HG02588 (cell line): ENCODE data around the gene GCNT2.
"Not testable (repeated sequence)": the region's sequence is repeated elsewhere in the genome, so short reads cannot be mapped to it uniquely, and the experiment has no call there.

ENCODE experiments used
- ATAC-seq: cut with Tn5 transposase; IDR thresholded peaks from one replicate; pipeline ENCODE4 v1.9.1; 2021; ENCODE audit warnings: mild to moderate bottlenecking, moderate library complexity; ENCODE audit not compliant: unreplicated experiment

The GCNT2 gene

DNA sequence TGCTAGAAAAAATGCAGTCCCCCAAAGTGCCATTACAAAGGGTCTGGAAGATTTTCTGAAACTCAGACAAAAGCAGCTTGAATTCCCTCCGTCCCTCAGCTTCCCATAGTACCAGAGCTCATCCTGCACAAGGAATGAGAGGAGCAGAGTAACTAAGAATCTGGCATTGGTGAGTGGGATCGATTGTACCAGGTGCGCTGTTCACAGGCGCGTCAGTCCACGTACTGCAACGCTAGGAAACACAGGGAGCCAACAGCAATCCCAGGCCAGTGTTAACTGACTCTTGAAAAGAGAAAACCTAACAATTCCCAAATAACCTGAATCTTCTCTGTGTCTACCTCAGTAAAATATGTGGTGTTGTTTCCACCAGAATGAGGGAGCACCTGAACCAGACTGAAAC, 77.9 kb downstream of the GCNT2 start:
- no peak for ATAC-seq

DNA sequence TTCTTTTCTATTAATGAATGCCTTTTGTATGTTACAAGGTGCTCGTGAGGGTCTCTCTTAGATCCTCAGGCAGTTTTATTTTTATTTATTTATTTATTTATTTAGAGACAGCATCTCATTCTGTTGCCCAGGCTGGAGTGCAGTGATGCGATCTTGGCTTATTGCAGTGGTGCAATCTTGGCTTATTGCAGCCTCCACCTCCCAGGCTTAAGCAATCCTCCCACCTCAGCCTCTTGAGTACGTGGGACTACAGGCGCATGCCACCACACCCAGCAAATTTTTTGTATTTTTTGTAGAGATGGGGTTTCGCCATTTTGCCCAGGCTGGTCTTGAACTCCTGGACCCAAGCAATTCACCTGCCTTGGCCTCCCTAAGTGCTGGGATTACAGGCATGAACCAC, 79.5 kb downstream of the GCNT2 start:
- not testable (repeated sequence) for ATAC-seq

DNA sequence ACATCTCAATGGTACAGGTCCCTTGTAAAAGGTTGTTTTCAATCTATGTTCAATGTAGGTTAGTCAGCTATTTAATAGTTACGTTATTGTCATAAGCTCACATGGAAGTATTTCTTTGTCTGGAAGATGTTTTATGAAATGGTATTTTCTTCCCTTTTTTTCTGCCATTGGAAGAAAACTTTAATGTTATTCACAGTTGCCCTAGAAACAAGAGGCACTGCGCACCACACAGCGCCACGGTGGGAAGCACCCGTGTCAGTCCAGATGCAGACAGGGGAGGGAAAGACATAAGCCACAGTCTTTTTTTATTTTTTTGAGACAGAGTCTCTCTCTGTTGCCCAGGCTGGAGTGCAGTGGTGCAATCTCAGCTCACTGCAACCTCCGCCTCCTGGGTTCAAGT, 82.1 kb downstream of the GCNT2 start:
- no peak for ATAC-seq

DNA sequence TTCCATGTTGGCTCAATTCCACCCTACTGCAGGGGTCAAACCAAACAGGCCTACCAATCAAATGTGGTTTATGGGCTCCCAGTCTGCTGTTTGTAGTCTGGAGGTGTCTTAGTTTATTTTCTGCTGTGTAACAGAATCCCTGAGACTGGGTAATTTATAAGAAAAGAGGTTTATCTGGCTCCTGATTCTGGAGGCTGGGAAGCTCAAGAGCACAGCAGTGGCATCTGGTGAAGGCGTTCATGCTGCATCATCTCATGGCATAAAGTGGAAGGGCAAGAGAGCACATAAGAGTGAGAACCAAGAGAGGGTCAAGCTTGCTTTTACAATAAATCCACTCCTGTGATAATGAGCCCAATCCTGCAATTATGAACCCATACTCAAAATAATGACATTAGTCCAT, 87.9 kb downstream of the GCNT2 start:
- ATAC-seq, result no peak

- ATAC-seq, result no peak
Observed at GRCh38 chr6:10610289-10610688, 89.1 kb downstream of the GCNT2 start.

GRCh38 chr6:10612161-10612560, 91.0 kb downstream of the GCNT2 start:
- no peak for ATAC-seq

DNA sequence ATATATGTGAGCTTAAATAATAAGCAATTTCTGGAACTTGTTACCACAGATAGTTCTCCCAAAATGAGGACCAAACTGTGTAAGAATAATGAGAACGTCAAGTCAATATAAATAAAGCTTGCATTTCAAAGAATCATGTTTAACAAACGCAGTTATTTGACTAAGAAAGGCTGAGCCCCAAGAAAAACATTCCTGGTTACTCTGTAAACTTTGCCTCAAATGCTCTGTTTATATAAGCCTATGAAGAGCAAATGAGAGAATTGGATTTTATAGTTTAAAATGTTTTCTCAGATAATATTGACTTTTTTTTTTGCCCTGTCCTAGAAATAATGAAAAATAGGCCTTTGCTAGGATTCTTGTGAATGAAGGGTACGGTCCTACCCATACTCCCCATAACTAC, 91.9 kb downstream of the GCNT2 start:
- no peak for ATAC-seq

- ATAC-seq, result no peak
Observed at GRCh38 chr6:10613723-10614122, 92.6 kb downstream of the GCNT2 start.

- ATAC-seq, result no peak
Observed at GRCh38 chr6:10615675-10616074, 94.5 kb downstream of the GCNT2 start.

DNA sequence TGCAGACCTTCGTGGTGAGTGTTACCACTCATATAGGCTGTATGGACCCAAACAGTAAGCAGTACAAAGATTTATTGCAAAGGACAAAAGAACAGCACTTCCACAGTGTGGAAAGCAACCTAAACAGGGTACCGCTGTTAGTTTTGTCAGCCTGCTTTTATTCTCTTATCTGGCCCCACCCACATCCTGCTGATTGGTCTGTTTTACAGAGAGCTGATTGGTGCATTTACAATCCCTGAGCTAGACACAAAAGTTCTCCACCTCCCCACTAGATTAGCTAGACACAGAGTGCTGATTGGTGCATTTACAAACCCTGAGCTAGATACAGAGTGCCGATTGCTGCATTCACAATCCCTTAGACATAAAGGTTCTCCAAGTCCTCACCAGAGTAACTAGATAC, 95.1 kb downstream of the GCNT2 start:
- not testable (repeated sequence) for ATAC-seq

DNA sequence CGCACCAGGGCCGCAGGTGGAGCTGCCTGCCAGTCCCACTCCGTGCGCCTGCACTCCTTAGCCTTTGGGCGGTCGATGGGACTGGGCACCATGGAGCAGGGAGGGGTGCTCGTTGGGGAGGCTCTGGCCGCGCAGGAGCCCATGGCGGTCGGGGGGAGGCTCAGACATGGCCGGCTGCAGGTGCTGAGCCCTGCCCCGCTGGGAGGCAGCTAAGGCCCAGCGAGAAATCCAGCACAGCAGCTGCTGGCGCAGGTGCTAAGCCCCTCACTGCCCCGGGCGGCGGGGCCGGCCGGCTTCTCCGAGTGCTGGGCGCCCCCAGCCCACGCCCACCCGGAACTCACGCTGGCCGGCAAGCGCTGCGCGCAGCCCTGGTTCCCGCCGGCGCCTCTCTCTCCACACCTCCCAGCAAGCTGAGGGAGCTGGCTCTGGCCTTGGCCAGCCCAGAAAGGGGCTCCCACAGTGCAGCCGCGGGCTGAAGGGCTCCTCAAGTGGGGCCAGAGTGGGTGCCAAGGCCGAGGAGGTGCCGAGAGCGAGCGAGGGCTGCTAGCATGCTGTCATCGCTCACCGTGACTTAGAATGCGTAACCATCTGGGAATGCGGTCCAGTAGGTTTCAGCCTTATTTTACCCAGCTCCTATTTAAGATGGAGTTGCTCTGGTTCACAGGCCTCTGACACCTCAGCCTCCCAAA, 96.0 kb downstream of the GCNT2 start:
- no peak for ATAC-seq

GRCh38 chr6:10618409-10618808, 97.3 kb downstream of the GCNT2 start:
- no peak for ATAC-seq

DNA sequence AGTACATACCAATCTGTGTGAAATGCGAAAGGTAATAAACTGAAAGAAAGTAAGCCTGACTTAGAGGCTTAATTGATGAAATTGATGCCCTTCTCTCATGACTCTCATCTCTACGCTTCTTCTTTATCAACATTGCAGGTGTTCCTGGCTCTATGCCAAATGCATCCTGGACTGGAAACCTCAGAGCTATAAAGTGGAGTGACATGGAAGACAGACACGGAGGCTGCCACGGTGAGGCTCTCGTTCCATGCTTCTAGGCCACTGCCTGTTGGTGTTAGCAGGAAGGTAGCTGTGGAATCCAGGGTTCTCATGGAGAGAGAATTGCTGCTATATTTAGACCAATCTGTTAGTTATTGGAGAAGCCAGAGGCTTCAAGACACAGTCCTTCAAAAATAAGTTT, 100.1 kb downstream of the GCNT2 start:
- ATAC-seq, result no peak

DNA sequence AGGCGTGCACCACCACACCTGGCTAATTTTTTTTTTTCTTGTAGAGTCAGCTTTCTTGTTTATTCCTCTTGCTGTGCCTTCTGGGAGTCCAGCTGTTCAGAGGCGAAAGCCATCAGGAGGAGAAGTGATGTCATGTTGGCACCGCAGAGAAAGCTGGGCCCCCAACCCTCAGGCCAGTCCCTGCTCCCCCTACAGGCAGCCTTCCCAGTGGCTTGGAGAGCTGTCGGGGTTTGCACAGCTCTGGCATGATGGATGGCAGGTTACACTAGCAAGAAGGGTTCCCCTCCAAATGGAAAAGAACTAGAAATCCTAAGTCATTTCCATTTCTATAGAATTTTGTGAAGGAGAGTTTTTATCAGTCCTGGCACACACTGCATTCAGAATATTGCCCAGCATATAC, 100.7 kb downstream of the GCNT2 start:
- ATAC-seq, result no peak

DNA sequence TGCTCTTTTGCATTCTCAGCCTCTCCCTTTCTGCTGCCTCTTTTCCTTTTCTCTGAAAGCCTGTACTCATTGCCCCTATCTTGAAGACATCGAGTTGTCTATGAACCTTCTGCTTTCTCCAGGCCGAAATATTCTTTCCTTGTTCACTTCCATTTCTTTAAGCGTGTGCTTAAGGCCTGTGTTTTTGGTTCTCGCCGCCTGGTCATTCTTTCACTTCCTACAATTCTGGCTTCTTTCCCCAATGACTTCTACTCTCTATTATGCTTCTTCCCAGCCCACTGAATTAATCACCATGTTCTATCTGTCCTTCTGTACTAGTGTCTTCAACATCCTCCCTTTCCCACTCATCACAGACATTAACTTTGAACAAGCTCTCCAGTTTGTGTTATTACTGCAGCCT, 103.7 kb downstream of the GCNT2 start:
- no peak for ATAC-seq

DNA sequence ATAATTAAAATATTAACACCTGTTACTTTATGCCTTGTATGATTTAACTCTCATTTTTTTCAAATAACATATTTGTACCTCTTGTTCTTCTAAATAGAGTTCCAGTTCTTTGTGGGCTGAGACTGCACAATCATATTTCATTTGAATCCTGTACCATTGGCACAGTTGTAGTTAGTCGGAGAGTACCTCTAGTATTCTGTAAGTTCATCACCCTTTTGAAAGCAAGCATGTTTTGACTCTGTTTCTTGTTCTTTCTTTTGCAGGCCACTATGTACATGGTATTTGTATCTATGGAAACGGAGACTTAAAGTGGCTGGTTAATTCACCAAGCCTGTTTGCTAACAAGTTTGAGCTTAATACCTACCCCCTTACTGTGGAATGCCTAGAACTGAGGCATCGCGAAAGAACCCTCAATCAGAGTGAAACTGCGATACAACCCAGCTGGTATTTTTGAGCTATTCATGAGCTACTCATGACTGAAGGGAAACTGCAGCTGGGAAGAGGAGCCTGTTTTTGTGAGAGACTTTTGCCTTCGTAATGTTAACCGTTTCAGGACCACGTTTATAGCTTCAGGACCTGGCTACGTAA, 105.1 kb downstream of the GCNT2 start:
- ATAC-seq, result no peak

DNA sequence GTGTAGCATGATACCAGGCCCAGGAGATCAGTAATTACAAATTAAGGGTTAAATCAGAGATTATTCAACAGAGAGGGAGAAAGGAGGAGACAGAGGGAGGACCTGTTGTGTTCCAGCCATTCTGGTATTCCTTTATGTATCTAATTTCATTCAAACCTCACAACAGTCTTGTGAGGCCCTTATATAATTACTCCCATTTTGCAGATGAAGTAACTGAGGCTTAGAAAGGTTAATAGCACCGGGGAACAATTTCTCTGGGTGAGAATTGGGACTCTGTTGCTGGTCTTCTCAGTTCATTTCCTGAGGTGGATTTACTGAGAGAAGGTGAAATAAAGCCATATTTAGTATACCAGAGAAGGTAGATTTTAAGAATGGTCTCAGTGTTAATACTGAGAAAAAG, 106.6 kb downstream of the GCNT2 start:
- no peak for ATAC-seq

DNA sequence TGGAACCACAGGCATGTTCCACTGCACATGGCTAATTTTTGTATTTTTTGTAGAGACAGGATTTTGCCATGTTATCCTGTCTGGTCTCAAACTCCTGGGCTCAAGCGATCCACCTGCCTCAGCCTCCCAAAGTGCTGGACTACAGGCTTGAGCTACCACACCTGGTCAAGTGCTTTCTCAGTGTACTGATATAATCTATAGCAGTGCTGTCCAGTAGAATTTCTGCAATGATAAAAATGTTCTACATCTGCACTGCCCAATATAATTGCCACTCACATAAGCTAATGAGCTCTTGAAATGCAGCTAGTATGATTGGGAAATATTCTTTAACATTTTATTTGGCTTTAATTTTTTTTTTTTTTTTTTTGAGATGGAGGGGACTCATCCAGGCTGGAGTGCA, 109.0 kb downstream of the GCNT2 start:
- ATAC-seq, result no peak

- ATAC-seq, result peak; percentile 73
Observed at GRCh38 chr6:10633216-10633615, 112.1 kb downstream of the GCNT2 start.

DNA sequence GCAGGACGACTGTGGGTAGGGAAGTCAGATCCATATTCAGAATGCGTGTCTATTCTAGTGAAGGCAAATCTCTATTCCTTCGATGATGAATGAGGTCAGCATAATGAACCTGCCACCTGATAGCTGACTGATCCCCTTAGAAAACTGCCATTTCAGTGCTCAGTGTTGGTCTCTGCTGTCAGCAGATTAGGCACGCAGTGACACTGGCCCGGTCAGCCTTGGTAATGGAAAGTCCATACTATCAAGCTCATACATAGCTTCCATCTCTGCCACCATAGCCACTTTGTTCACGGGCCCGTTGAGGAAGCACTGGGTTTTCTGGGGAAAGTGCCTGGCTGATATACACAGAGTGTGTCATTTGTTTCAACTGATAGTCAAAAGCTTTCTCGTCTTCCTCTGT, 119.3 kb downstream of the GCNT2 start:
- no peak for ATAC-seq

GRCh38 chr6:10641528-10641927, 120.4 kb downstream of the GCNT2 start:
- no peak for ATAC-seq

GRCh38 chr6:10643201-10643651, 122.1 kb downstream of the GCNT2 start:
- ATAC-seq, result peak; percentile 45

- no peak for ATAC-seq
Observed at GRCh38 chr6:10644225-10644624, 123.1 kb downstream of the GCNT2 start.
